Esophagus squamous epithelium (tissue), 5 donors: Measurements from ENCODE around the gene NMT2. TPM values are rescaled to one million over a fixed set of nuclear protein-coding genes. Genes with fewer than 3 reads are reported as not detected.

Experiments
- DNase-seq: peaks from one replicate; lab custom pipeline; 2025; lab: John Stamatoyannopoulos, UW
- H3K27ac ChIP-seq, 4 donors: fragments of 200-600 bp; sonication (generic); one replicate each; pipeline ENCODE4 v1.5.1; 2016 to 2019; ENCODE audit warnings: mild to moderate bottlenecking in 1 of 4
- H3K27me3 ChIP-seq, 4 donors: fragments of 200-600 bp; sonication (generic); 1 replicate in 3 of 4; 2 replicates in 1 of 4; pipeline versions ENCODE4 v1.5.1 to v1.6.0; 2017 to 2021; ENCODE audit warnings: antibody characterized with exemption in 1 of 4
- H3K36me3 ChIP-seq, 3 donors: fragments of 200-600 bp; sonication (generic); one replicate each; pipeline ENCODE4 v1.5.1; 2016 to 2019
- H3K4me1 ChIP-seq, 3 donors: fragments of 200-600 bp; sonication (generic); one replicate each; pipeline ENCODE4 v1.5.1; 2017 to 2019
- H3K4me3 ChIP-seq, 4 donors: fragments of 200-600 bp; sonication (generic); 1 replicate in 3 of 4; 2 replicates in 1 of 4; pipeline ENCODE4 v1.5.1; 2016 to 2019; ENCODE audit warnings: mild to moderate bottlenecking in 2 of 4, moderate library complexity in 1 of 4
- H3K9me3 ChIP-seq, 3 donors: fragments of 200-600 bp; sonication (generic); one replicate each; pipeline ENCODE4 v1.5.1; 2016 to 2019
- POLR2A ChIP-seq, 4 donors: fragments of 450-650 bp; IDR thresholded peaks; one replicate each; pipeline ENCODE4 v1.6.1; 2017; ENCODE audit warnings: antibody characterized with exemption in 4 of 4, mild to moderate bottlenecking in 4 of 4, moderate library complexity in 3 of 4
- WGBS, 2 donors: methylation state at CpG; one replicate each; pipeline ENCODE4 v1.1.5; 2018; 5-methylcytosine and 5-hydroxymethylcytosine counted together
- intact Hi-C: fragments of 100-400 bp; cut with DNase I; formaldehyde crosslinking; loops from one replicate; pipeline ENCODE4 v1.15.0; 2022
- total RNA-seq, 4 donors: library from RNA; depleted of rRNA; stranded (reverse); fragments of >200 nt; gene quantifications; one replicate each; pipeline ENCODE4 v1.1.0, GENCODE V29; 2016
- TF ChIP-seq, protein P1 (sequence below), 6 experiments: fragments of 450-650 bp in 4 of 6; fragments of 200-600 bp in 2 of 6; sonication (generic) in 2 of 6; IDR thresholded peaks; one replicate each; pipeline ENCODE4 v1.5.1; 2016 to 2019; ENCODE audit warnings: antibody characterized with exemption in 6 of 6, mild to moderate bottlenecking in 4 of 6, moderate library complexity in 4 of 6
- donor health status: DM: yes; HTN: yes; CAD: no.

NMT2 gene
- total RNA-seq = 10 to 100 TPM in 2 of 4 donors, 1 to 10 TPM in 2; 4.8 to 12.8 (median 7.8) TPM

- WGBS, 2 donors = 0% methylated on average over 5 of the region's 70 CpGs; no CpG with 5 or more reads in 1 of the 2 donors
- Histone ChIP-seq H3K4me3 (peak within 1 kb of the TSS; percentile 69 to 93 (median 86)), H3K27me3 (no peaks in the 10 kb centered on the region), H3K4me1 (peaks cover 0 to 42% (median 16%) of the 10 kb centered on the region in 3 donors), H3K27ac (peak within 1 kb of the TSS; percentile 88 to 95 (median 90)), H3K9me3 (no peaks in the 10 kb centered on the region), H3K36me3 (no peaks in the 10 kb centered on the region)
- intact Hi-C loops = no loop called here
- TF ChIP-seq, protein P1, sequence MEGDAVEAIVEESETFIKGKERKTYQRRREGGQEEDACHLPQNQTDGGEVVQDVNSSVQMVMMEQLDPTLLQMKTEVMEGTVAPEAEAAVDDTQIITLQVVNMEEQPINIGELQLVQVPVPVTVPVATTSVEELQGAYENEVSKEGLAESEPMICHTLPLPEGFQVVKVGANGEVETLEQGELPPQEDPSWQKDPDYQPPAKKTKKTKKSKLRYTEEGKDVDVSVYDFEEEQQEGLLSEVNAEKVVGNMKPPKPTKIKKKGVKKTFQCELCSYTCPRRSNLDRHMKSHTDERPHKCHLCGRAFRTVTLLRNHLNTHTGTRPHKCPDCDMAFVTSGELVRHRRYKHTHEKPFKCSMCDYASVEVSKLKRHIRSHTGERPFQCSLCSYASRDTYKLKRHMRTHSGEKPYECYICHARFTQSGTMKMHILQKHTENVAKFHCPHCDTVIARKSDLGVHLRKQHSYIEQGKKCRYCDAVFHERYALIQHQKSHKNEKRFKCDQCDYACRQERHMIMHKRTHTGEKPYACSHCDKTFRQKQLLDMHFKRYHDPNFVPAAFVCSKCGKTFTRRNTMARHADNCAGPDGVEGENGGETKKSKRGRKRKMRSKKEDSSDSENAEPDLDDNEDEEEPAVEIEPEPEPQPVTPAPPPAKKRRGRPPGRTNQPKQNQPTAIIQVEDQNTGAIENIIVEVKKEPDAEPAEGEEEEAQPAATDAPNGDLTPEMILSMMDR (IDR thresholded peaks at IDR 0.05) = peak; percentile 19 to 57 (median 32)
- TF ChIP-seq POLR2A (IDR thresholded peaks at IDR 0.05) = peak in 3 of 4 donors; percentile 68 to 93 (median 80)
- peak; percentile 60 for DNase-seq
Observed at GRCh38 chr10:15168291-15168785, at the start of gene NMT2. NMT2 (minus strand) TSS chr10:15168693; CDS start chr10:15168612, 81 bp downstream.

GRCh38 chr10:15216700-15217099, 48.2 kb upstream of the NMT2 start:
- no peak for TF ChIP-seq POLR2A (IDR thresholded peaks at IDR 0.05)
- intact Hi-C loops = no loop called here
- Histone ChIP-seq H3K4me3 (no peak overlapping the region), H3K4me1 (no peaks in the 10 kb centered on the region), H3K36me3 (peaks cover 0 to 22% (median 0%) of the 10 kb centered on the region in 3 donors), H3K27ac (no peak overlapping the region), H3K9me3 (no peaks in the 10 kb centered on the region), H3K27me3 (no peaks in the 10 kb centered on the region)
- DNase-seq = no peak
- 81 to 92% methylated on average over 6 of the region's 6 CpGs for WGBS, 2 donors

DNA sequence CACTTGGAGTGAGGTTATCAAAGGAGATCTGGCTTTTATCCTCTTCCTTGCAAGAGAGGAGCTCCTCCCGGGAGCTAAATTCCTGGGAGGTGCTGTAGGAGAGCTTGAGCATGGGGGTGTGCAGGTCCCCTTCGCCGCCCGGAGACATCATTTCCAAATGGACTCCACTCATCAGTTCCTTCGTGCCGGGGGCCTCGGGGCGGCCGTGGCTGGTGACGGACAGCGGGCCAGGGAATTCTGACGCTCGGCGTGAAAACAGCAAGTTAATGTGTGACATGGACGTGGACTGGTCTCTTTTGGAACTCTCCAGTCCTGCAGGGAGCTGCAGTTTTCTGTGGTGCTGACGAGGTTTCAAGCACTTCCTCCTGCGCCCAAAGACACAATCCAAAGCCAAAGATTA, 45.7 kb upstream of the NMT2 start:
- H3K4me3 ChIP-seq = no peak overlapping the region
- TF ChIP-seq POLR2A (IDR thresholded peaks at IDR 0.05) = no peak
- TF ChIP-seq, protein P1 (IDR thresholded peaks at IDR 0.05) = no peak
- DNase-seq = no peak
- intact Hi-C loops = no loop called here
- peaks cover 0 to 22% (median 0%) of the 10 kb centered on the region in 3 donors for H3K36me3 ChIP-seq
- 94 to 95% methylated on average over 11 to 15 of the region's 17 CpGs for WGBS, 2 donors
- H3K4me1 ChIP-seq = peaks cover 3 to 10% (median 3%) of the 10 kb centered on the region in 3 donors
- no peak overlapping the region for H3K27ac ChIP-seq
- H3K27me3 ChIP-seq = no peaks in the 10 kb centered on the region
- no peaks in the 10 kb centered on the region for H3K9me3 ChIP-seq

GRCh38 chr10:15213461-15213861, 45.0 kb upstream of the NMT2 start:
- Histone ChIP-seq H3K4me3 (no peak overlapping the region), H3K27ac (no peak overlapping the region), H3K4me1 (peaks cover 3 to 10% (median 3%) of the 10 kb centered on the region in 3 donors), H3K27me3 (no peaks in the 10 kb centered on the region), H3K36me3 (peaks cover 0 to 22% (median 0%) of the 10 kb centered on the region in 3 donors), H3K9me3 (no peaks in the 10 kb centered on the region)
- intact Hi-C loops = no loop called here
- TF ChIP-seq, protein P1 (IDR thresholded peaks at IDR 0.05) = no peak
- TF ChIP-seq POLR2A (IDR thresholded peaks at IDR 0.05) = no peak
- no peak for DNase-seq
- 93 to 97% methylated on average over 11 to 16 of the region's 18 CpGs for WGBS, 2 donors

DNA sequence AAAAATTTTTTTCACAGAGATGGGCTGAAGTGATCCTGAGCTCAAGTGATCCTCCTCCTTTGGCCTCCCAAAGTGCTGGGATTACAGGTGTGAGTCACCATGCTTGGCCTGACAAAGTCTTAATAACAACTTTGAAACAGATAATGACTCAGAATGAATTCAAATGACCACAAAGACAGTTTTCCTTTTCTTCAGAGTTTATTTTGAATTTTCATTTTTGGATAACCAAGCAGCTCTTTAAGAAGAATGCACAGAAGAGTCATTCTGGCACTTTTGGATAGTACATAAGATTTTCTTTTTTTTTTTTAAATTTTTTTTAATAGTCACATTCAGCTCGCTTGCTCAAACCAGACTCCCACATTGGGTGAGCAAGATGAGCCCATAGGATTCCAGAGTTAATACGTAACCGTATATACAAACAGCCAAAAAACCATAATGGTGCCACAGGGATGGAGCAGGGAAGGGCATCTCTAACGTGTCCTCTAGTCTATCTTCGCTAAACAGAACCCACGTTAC, 43.0 kb upstream of the NMT2 start:
- H3K4me1 ChIP-seq = peaks cover 3 to 10% (median 3%) of the 10 kb centered on the region in 3 donors
- H3K36me3 ChIP-seq = peaks cover 0 to 22% (median 0%) of the 10 kb centered on the region in 3 donors
- WGBS, 2 donors = 90 to 91% methylated on average over 6 of the region's 6 CpGs
- no peaks in the 10 kb centered on the region for H3K9me3 ChIP-seq
- no peak overlapping the region for H3K4me3 ChIP-seq
- intact Hi-C loops = no loop called here
- DNase-seq = no peak
- no peak overlapping the region for H3K27ac ChIP-seq
- no peak for TF ChIP-seq POLR2A (IDR thresholded peaks at IDR 0.05)
- TF ChIP-seq, protein P1 (IDR thresholded peaks at IDR 0.05) = no peak
- no peaks in the 10 kb centered on the region for H3K27me3 ChIP-seq
